ENCODE measurements around the gene CFAP44.

- TF ChIP-seq CTCF (IDR thresholded peaks at IDR 0.05) (no peak), EP300 (IDR thresholded peaks at IDR 0.05) (no peak), POLR2AphosphoS5 (IDR thresholded peaks at IDR 0.05) (no peak)
Measured at GRCh38 chr3:113428581-113428980, 12.7 kb downstream of the CFAP44 start.
